HEK293T (cell line): Measurements from ENCODE around the gene KCNQ2.

Source experiments
- CTCF ChIA-PET: fragments of 350-600 bp; formaldehyde crosslinking; extraction: SDS; loops from one replicate; lab custom pipeline; 2021; ENCODE audit warnings: antibody characterized with exemption, inconsistent platforms; lab: Yijun Ruan, JAX
- POLR2A ChIA-PET: fragments of 350-600 bp; formaldehyde crosslinking; extraction: SDS; loops from one replicate; lab custom pipeline; 2020; ENCODE audit warnings: antibody characterized with exemption, inconsistent platforms; lab: Yijun Ruan, JAX
- DNase-seq: peaks from one replicate; pipeline ENCODE4 v3.0.0; 2012; ENCODE audit warnings: mixed read lengths; ENCODE audit errors: extremely low spot score
- ARNT ChIP-seq: fragments of 450-650 bp; IDR thresholded peaks from 2 replicates; pipeline ENCODE4 v1.6.1; 2017; ENCODE audit warnings: mild to moderate bottlenecking
- BHLHE40 ChIP-seq: fragments of 450-650 bp; IDR thresholded peaks from 2 replicates; pipeline ENCODE4 v1.6.1; 2016; ENCODE audit warnings: mild to moderate bottlenecking, moderate library complexity, borderline replicate concordance
- CTBP1 ChIP-seq: fragments of 450-650 bp; IDR thresholded peaks from 2 replicates; pipeline ENCODE4 v1.6.1; 2016; ENCODE audit warnings: borderline replicate concordance
- ELF4 ChIP-seq: fragments of 450-650 bp; IDR thresholded peaks from 2 replicates; pipeline ENCODE4 v1.6.1; 2017; ENCODE audit warnings: antibody characterized with exemption
- FOXA1 ChIP-seq: fragments of 450-650 bp; IDR thresholded peaks from 2 replicates; pipeline ENCODE4 v1.6.1; 2016; ENCODE audit warnings: mild to moderate bottlenecking
- FOXK2 ChIP-seq: fragments of 450-650 bp; IDR thresholded peaks from 2 replicates; pipeline ENCODE4 v1.6.1; 2016; ENCODE audit warnings: mild to moderate bottlenecking
- FOXM1 ChIP-seq: fragments of 450-650 bp; IDR thresholded peaks from 2 replicates; pipeline ENCODE4 v1.6.1; 2017; ENCODE audit warnings: mild to moderate bottlenecking, borderline replicate concordance
- HDGF ChIP-seq: fragments of 450-650 bp; IDR thresholded peaks from 2 replicates; pipeline ENCODE4 v1.6.1; 2017; ENCODE audit warnings: antibody characterized with exemption, borderline replicate concordance
- L3MBTL2 ChIP-seq: fragments of 450-650 bp; conservative IDR thresholded peaks from 2 replicates; pipeline ENCODE4 v1.6.1; 2016; ENCODE audit warnings: mild to moderate bottlenecking
- LEF1 ChIP-seq: fragments of 450-650 bp; IDR thresholded peaks from 2 replicates; pipeline ENCODE4 v1.6.1; 2017; ENCODE audit warnings: mild to moderate bottlenecking, borderline replicate concordance
- NFRKB ChIP-seq: fragments of 450-650 bp; IDR thresholded peaks from 2 replicates; pipeline ENCODE4 v1.6.1; 2016; ENCODE audit warnings: mild to moderate bottlenecking, moderate library complexity
- SP1 ChIP-seq: fragments of 450-650 bp; IDR thresholded peaks from 2 replicates; pipeline ENCODE4 v1.6.1; 2017
- SUZ12 ChIP-seq: fragments of 450-650 bp; IDR thresholded peaks from 2 replicates; pipeline ENCODE4 v1.6.1; 2016; ENCODE audit warnings: mild to moderate bottlenecking
- TARDBP ChIP-seq: fragments of 450-650 bp; IDR thresholded peaks from 2 replicates; pipeline ENCODE4 v1.6.1; 2016
- ZNF384 ChIP-seq: fragments of 450-650 bp; IDR thresholded peaks from 2 replicates; pipeline ENCODE4 v1.6.1; 2016
- TF ChIP-seq, protein P1 (sequence below): fragments of 450-650 bp; IDR thresholded peaks from 2 replicates; pipeline ENCODE4 v1.6.1; 2016

KCNQ2 gene

DNA sequence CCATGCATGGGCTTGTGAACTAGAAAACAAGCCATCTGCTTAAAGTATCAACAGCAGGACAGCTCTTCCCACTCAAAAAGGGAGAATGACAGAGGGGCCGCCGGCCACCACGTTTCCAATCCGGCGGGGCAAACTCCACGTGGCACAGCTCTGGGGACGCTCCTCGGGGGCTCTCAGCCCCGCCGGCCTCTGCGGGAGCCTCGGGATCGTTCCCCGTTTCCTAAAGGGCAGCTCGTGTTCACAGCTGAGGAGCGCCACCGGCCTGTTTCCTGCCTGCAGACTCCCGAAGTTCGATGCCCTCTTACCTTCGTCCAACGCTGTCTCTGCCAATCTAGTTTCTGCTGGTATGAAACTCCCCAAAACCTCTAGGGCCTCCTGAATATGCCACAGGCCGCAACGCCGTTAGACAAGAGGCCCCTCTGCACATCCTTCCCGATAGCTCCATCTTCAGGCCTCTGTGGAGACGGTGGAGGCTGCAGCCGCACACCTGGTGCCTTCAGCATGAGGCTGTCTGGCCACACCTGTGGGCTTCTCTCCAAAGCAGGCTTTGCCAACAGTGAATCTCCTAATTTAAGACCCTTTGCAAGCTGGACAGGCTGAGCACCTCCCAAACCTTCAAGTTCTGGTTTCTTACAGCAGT, 46.5 kb downstream of the KCNQ2 start:
- POLR2A ChIA-PET: no interaction called here
- TF ChIP-seq FOXK2 (no peak), SP1 (no peak), BHLHE40 (no peak), ELF4 (no peak), TARDBP (no peak), HDGF (no peak), LEF1 (no peak)

DNA sequence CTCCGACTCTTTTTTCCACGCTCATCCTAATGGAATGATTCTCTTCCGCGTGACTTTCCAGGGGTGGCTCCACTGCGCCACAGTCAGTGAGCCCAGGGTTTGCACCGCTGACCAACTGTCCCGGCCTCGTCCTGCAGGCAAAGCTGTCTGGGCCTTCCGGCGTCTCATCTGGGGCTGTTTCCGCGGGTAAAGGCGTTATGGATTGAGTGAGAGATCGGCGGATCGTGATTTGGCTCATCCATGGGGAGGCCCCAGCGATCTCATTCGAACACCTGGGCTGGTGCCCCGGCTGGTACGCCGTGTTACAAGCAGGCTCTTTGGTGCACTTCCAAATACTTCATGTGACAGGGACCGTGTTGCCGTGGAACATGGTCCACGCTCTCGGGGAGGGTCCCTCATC, 47.8 kb downstream of the KCNQ2 start:
- CTCF ChIA-PET: no interaction called here
- no peak for DNase-seq
- TF ChIP-seq L3MBTL2 (no peak), FOXA1 (no peak), ARNT (no peak), BHLHE40 (no peak), FOXK2 (no peak), ZNF384 (no peak), FOXM1 (no peak), CTBP1 (no peak), LEF1 (no peak), ELF4 (no peak), HDGF (no peak), NFRKB (no peak), TARDBP (no peak), SP1 (no peak), SUZ12 (no peak)
- TF ChIP-seq, protein P1, sequence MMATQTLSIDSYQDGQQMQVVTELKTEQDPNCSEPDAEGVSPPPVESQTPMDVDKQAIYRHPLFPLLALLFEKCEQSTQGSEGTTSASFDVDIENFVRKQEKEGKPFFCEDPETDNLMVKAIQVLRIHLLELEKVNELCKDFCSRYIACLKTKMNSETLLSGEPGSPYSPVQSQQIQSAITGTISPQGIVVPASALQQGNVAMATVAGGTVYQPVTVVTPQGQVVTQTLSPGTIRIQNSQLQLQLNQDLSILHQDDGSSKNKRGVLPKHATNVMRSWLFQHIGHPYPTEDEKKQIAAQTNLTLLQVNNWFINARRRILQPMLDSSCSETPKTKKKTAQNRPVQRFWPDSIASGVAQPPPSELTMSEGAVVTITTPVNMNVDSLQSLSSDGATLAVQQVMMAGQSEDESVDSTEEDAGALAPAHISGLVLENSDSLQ: no peak
- POLR2A ChIA-PET: no interaction called here

More for the DNA sequence above, 46.5 kb downstream of the KCNQ2 start:
- CTCF ChIA-PET: no interaction called here
- no peak for DNase-seq

GRCh38 chr20:63423751-63424150, 48.7 kb downstream of the KCNQ2 start:
- ChIA-PET CTCF (no interaction called here), POLR2A (no interaction called here)
- TF ChIP-seq SP1 (no peak), FOXM1 (no peak), FOXK2 (no peak), HDGF (no peak), NFRKB (no peak), SUZ12 (no peak), ELF4 (no peak)
- no peak for DNase-seq

GRCh38 chr20:63422653-63423052, 49.8 kb downstream of the KCNQ2 start:
- no peak for DNase-seq
- CTCF ChIA-PET: no interaction called here
- TF ChIP-seq FOXM1 (no peak), BHLHE40 (no peak), ZNF384 (no peak), LEF1 (no peak), ARNT (no peak), TARDBP (no peak), L3MBTL2 (no peak), ELF4 (no peak), FOXA1 (no peak), HDGF (no peak), SP1 (no peak), CTBP1 (no peak), FOXK2 (no peak), SUZ12 (no peak), NFRKB (no peak)
- TF ChIP-seq, protein P1: no peak
- POLR2A ChIA-PET: no interaction called here

GRCh38 chr20:63421913-63422312, 50.5 kb downstream of the KCNQ2 start:
- CTCF ChIA-PET: no interaction called here
- DNase-seq: no peak
- POLR2A ChIA-PET: no interaction called here
- TF ChIP-seq SP1: no peak
- TF ChIP-seq FOXK2: no peak
- TF ChIP-seq ZNF384: no peak
- no peak for TF ChIP-seq FOXA1
- no peak for TF ChIP-seq LEF1
- TF ChIP-seq BHLHE40: no peak
- no peak for TF ChIP-seq FOXM1
- TF ChIP-seq HDGF: no peak
- TF ChIP-seq ARNT: no peak
- TF ChIP-seq NFRKB: no peak
- no peak for TF ChIP-seq CTBP1
- TF ChIP-seq, protein P1: no peak

- TF ChIP-seq FOXK2 (no peak), L3MBTL2 (no peak), NFRKB (no peak), FOXA1 (no peak), ARNT (no peak), TARDBP (no peak), ELF4 (no peak), SP1 (no peak), LEF1 (no peak), HDGF (no peak), ZNF384 (no peak)
- CTCF ChIA-PET: no interaction called here
- POLR2A ChIA-PET: no interaction called here
- DNase-seq: no peak
Observed at GRCh38 chr20:63421094-63421692, 51.3 kb downstream of the KCNQ2 start.
